BLaER1 (cell line): ENCODE data around the gene CDHR5.

Experiments
- H3K27ac ChIP-seq: shearing (Covaris generic); formaldehyde crosslinking; 2 replicates; pipeline ENCODE4 v1.8.1; 2022
- H3K27me3 ChIP-seq: shearing (Covaris generic); formaldehyde crosslinking; 2 replicates; pipeline ENCODE4 v1.8.1; 2022
- H3K36me3 ChIP-seq: shearing (Covaris generic); formaldehyde crosslinking; 2 replicates; pipeline ENCODE4 v1.8.1; 2022
- H3K4me1 ChIP-seq: shearing (Covaris generic); formaldehyde crosslinking; 2 replicates; pipeline ENCODE4 v1.8.1; 2022
- H3K4me2 ChIP-seq: shearing (Covaris generic); formaldehyde crosslinking; 2 replicates; pipeline ENCODE4 v1.8.1; 2022
- H3K4me3 ChIP-seq: shearing (Covaris generic); formaldehyde crosslinking; 2 replicates; pipeline ENCODE4 v1.8.1; 2022
- H3K9ac ChIP-seq: shearing (Covaris generic); formaldehyde crosslinking; 2 replicates; pipeline ENCODE4 v1.8.1; 2022
- H3K9me3 ChIP-seq: shearing (Covaris generic); formaldehyde crosslinking; 2 replicates; pipeline ENCODE4 v1.8.1; 2022
- H4K20me1 ChIP-seq: shearing (Covaris generic); formaldehyde crosslinking; 2 replicates; pipeline ENCODE4 v1.8.1; 2022
- Cebpa-rat ChIP-seq: shearing (Covaris generic); IDR thresholded peaks from 2 replicates; pipeline ENCODE4 v1.8.1; 2022

CDHR5 gene

GRCh38 chr11:590997-591396 lies 33.8 kb downstream of the CDHR5 start:
- no peak overlapping the region for H3K9ac ChIP-seq
- no peaks in the 10 kb centered on the region for H3K4me1 ChIP-seq
- no peak for TF ChIP-seq Cebpa-rat
- H3K36me3 ChIP-seq, result peaks cover 99% of the 10 kb centered on the region
- no peak overlapping the region for H3K4me2 ChIP-seq
- H3K27ac ChIP-seq, result no peak overlapping the region
- no peak overlapping the region for H3K4me3 ChIP-seq
- peaks cover 99% of the 10 kb centered on the region for H4K20me1 ChIP-seq
- H3K27me3 ChIP-seq, result no peaks in the 10 kb centered on the region
- H3K9me3 ChIP-seq, result no peaks in the 10 kb centered on the region

GRCh38 chr11:589798-590197 lies 35.0 kb downstream of the CDHR5 start:
- no peak overlapping the region for H3K9ac ChIP-seq
- H3K4me2 ChIP-seq, result no peak overlapping the region
- H3K27ac ChIP-seq, result no peak overlapping the region
- TF ChIP-seq Cebpa-rat, result no peak
- H3K9me3 ChIP-seq, result no peaks in the 10 kb centered on the region
- no peaks in the 10 kb centered on the region for H3K27me3 ChIP-seq
- H3K4me1 ChIP-seq, result no peaks in the 10 kb centered on the region
- H3K36me3 ChIP-seq, result peaks cover 99% of the 10 kb centered on the region
- peaks cover 99% of the 10 kb centered on the region for H4K20me1 ChIP-seq
- H3K4me3 ChIP-seq, result no peak overlapping the region

GRCh38 chr11:587978-588380 lies 36.8 kb downstream of the CDHR5 start:
- no peak overlapping the region for H3K27ac ChIP-seq
- no peaks in the 10 kb centered on the region for H3K4me1 ChIP-seq
- peaks cover 99% of the 10 kb centered on the region for H3K36me3 ChIP-seq
- no peak for TF ChIP-seq Cebpa-rat
- no peaks in the 10 kb centered on the region for H3K9me3 ChIP-seq
- no peak overlapping the region for H3K4me3 ChIP-seq
- H4K20me1 ChIP-seq, result peaks cover 99% of the 10 kb centered on the region
- H3K4me2 ChIP-seq, result no peak overlapping the region
- no peaks in the 10 kb centered on the region for H3K27me3 ChIP-seq
- no peak overlapping the region for H3K9ac ChIP-seq

- no peaks in the 10 kb centered on the region for H3K9me3 ChIP-seq
- H3K27me3 ChIP-seq, result no peaks in the 10 kb centered on the region
- TF ChIP-seq Cebpa-rat, result no peak
- no peak overlapping the region for H3K4me2 ChIP-seq
- peaks cover 99% of the 10 kb centered on the region for H4K20me1 ChIP-seq
- H3K9ac ChIP-seq, result no peak overlapping the region
- H3K36me3 ChIP-seq, result peaks cover 99% of the 10 kb centered on the region
- no peaks in the 10 kb centered on the region for H3K4me1 ChIP-seq
- H3K27ac ChIP-seq, result no peak overlapping the region
- H3K4me3 ChIP-seq, result no peak overlapping the region
Observed at GRCh38 chr11:587546-587945, 37.2 kb downstream of the CDHR5 start.

- Histone ChIP-seq H3K4me3 (no peak overlapping the region), H3K9ac (no peak overlapping the region), H3K27ac (no peak overlapping the region), H3K27me3 (no peaks in the 10 kb centered on the region), H3K36me3 (peaks cover 100% of the 10 kb centered on the region), H4K20me1 (peaks cover 100% of the 10 kb centered on the region), H3K4me1 (no peaks in the 10 kb centered on the region), H3K9me3 (no peaks in the 10 kb centered on the region), H3K4me2 (no peak overlapping the region)
- TF ChIP-seq Cebpa-rat, result no peak
Observed at GRCh38 chr11:586376-587316, 38.1 kb downstream of the CDHR5 start.

- Histone ChIP-seq H3K9me3 (no peaks in the 10 kb centered on the region), H3K27me3 (no peaks in the 10 kb centered on the region), H3K4me3 (no peak overlapping the region), H3K4me2 (no peak overlapping the region), H3K36me3 (peaks cover 99% of the 10 kb centered on the region), H3K27ac (no peak overlapping the region), H3K9ac (no peak overlapping the region), H3K4me1 (peaks cover 12% of the 10 kb centered on the region), H4K20me1 (peaks cover 100% of the 10 kb centered on the region)
- no peak for TF ChIP-seq Cebpa-rat
Observed at GRCh38 chr11:584287-584686, 40.5 kb downstream of the CDHR5 start.

- Histone ChIP-seq H3K4me2 (no peak overlapping the region), H4K20me1 (peaks cover 100% of the 10 kb centered on the region), H3K36me3 (peaks cover 85% of the 10 kb centered on the region), H3K27ac (no peak overlapping the region), H3K4me1 (peaks cover 33% of the 10 kb centered on the region), H3K9me3 (no peaks in the 10 kb centered on the region), H3K9ac (no peak overlapping the region), H3K27me3 (no peaks in the 10 kb centered on the region), H3K4me3 (no peak overlapping the region)
- TF ChIP-seq Cebpa-rat, result no peak
Observed at GRCh38 chr11:581752-582151, 43.0 kb downstream of the CDHR5 start.

- H3K9ac ChIP-seq, result no peak overlapping the region
- H4K20me1 ChIP-seq, result peaks cover 100% of the 10 kb centered on the region
Observed at GRCh38 chr11:581342-581741, 43.4 kb downstream of the CDHR5 start.

GRCh38 chr11:579830-580601 lies 44.7 kb downstream of the CDHR5 start:
- Histone ChIP-seq H3K4me3 (no peak overlapping the region), H3K9me3 (no peaks in the 10 kb centered on the region), H3K27ac (no peak overlapping the region), H3K36me3 (peaks cover 67% of the 10 kb centered on the region), H3K27me3 (peaks cover 6% of the 10 kb centered on the region; the same call in 1 of the 2 replicates), H3K4me2 (no peak overlapping the region), H3K4me1 (peaks cover 39% of the 10 kb centered on the region), H4K20me1 (peaks cover 91% of the 10 kb centered on the region), H3K9ac (peak overlapping the region; percentile 34; the same call in 1 of the 2 replicates)
- TF ChIP-seq Cebpa-rat, result no peak

More at GRCh38 chr11:581342-581741, 43.4 kb downstream of the CDHR5 start:
- H3K4me3 ChIP-seq, result no peak overlapping the region
- H3K4me2 ChIP-seq, result no peak overlapping the region
- H3K27ac ChIP-seq, result no peak overlapping the region
- H3K9me3 ChIP-seq, result no peaks in the 10 kb centered on the region
- no peak for TF ChIP-seq Cebpa-rat
- H3K4me1 ChIP-seq, result peaks cover 33% of the 10 kb centered on the region
- H3K36me3 ChIP-seq, result peaks cover 80% of the 10 kb centered on the region
- H3K27me3 ChIP-seq, result no peaks in the 10 kb centered on the region
